ENCODE measurements around the gene ATP11A. TPM values are rescaled to one million over a fixed set of nuclear protein-coding genes. Genes with fewer than 3 reads are reported as not detected.
A peak's percentile ranks its signal among the peaks of the same experiment; 100 is the strongest.

Gene ATP11A
- total RNA-seq, 1 donor from 2014 or later, result 6.1 TPM

DNA sequence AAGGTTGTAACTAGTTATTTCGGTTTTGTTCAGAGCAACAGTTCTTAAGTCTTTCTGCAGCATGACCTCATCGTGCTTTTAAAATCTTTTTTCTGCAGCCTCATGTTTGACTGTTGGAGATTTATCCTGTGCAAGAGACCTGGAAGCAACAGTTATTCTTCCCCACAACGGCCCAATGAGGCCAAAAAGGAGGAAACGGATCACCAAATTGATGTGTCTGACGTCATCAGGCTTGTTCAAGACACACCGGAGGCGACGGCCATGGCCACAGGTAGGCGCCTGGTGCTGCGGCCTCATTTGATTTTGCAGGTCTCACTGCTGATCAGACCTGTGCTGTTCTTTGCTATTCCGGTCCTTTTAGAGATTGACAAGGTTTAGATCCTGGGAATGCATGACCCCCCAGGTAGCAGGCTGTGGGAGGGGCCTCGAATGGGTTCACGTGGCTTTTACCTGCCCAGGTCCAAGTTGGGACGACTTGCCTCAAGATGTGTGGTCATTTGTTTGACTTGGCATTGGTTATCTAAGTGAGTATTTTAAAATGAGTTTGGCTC is 212.3 kb downstream of the ATP11A start:
- FAIRE-seq (no peak), DNase-seq (ENCODE audit: low read depth) (peak; percentile 14)
- no peak for TF ChIP-seq CTCF (IDR thresholded peaks at IDR 0.05; ENCODE audit: insufficient read depth, low read length, severe bottlenecking)
- Histone ChIP-seq H3K36me3 (ENCODE audit: control insufficient read depth, insufficient read depth, low read length) (no peaks in the 10 kb centered on the region), H3K4me3 (ENCODE audit: low read depth, low read length) (no peak overlapping the region), H3K27me3 (ENCODE audit: control insufficient read depth, insufficient read depth, low read length) (no peaks in the 10 kb centered on the region)

DNA sequence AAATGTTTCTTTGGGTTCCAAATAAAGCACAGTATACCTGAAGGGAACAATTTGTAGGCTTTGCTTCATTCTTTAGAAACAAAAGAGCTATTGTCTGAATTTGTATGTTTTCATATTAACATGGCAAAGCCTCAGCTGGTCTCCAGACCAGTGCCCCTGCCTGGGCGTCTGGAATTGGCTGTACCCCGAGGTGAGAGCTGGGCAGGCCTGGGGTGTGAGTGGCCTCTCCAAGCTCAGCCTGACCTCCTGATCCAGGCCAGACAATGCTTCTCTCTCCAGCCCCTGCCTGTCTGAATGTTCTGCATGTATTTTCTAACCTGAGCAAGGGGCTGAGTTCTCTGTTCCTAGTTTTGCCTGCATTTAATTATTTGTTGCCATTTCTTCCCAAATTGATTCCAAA is 212.8 kb downstream of the ATP11A start:
- DNase-seq (ENCODE audit: low read depth) (no peak), FAIRE-seq (no peak)
- no peaks in the 10 kb centered on the region for H3K36me3 ChIP-seq (ENCODE audit: control insufficient read depth, insufficient read depth, low read length)
- TF ChIP-seq CTCF (IDR thresholded peaks at IDR 0.05; ENCODE audit: insufficient read depth, low read length, severe bottlenecking), result no peak
- H3K4me3 ChIP-seq (ENCODE audit: low read depth, low read length), result no peak overlapping the region
- H3K27me3 ChIP-seq (ENCODE audit: control insufficient read depth, insufficient read depth, low read length), result no peaks in the 10 kb centered on the region

- no peak overlapping the region for H3K4me3 ChIP-seq (ENCODE audit: low read depth, low read length)
- FAIRE-seq (no peak), DNase-seq (ENCODE audit: low read depth) (no peak)
- TF ChIP-seq CTCF (IDR thresholded peaks at IDR 0.05; ENCODE audit: insufficient read depth, low read length, severe bottlenecking), result no peak
- no peaks in the 10 kb centered on the region for H3K36me3 ChIP-seq (ENCODE audit: control insufficient read depth, insufficient read depth, low read length)
- no peaks in the 10 kb centered on the region for H3K27me3 ChIP-seq (ENCODE audit: control insufficient read depth, insufficient read depth, low read length)
Measured at GRCh38 chr13:112903071-112903577, 213.3 kb downstream of the ATP11A start.

DNA sequence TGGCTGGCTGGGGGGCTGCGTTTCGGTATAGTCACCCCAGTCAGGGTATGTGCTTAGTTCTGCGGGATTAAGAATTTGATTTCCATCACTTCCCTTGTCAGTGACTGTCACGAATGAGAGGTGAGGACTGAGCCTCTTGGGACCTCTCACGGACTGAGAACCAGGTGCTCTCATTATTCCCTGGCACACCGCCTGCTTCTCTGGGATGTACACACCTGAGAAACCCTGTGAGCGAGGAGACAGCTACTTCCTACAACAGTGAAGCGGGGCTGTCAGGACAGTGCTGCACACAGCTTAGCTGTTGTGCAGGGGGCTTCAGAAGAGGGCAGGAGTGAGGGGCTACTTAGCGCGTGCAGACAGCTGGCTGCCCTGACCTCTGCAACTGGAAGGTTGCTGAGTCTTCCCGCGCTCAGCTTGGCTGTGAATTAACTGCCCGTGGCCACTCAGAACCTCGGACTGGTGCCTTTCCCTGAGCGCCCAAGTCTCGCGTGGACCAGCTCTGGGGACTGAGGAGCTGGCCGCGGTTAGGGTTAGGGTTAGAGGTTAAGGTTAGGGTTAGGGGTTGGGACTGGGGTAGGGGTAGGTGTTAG is 213.9 kb downstream of the ATP11A start:
- H3K4me3 ChIP-seq (ENCODE audit: low read depth, low read length), result no peak overlapping the region
- no peaks in the 10 kb centered on the region for H3K27me3 ChIP-seq (ENCODE audit: control insufficient read depth, insufficient read depth, low read length)
- FAIRE-seq (no peak), DNase-seq (ENCODE audit: low read depth) (no peak)
- TF ChIP-seq CTCF (IDR thresholded peaks at IDR 0.05; ENCODE audit: insufficient read depth, low read length, severe bottlenecking), result no peak
- H3K36me3 ChIP-seq (ENCODE audit: control insufficient read depth, insufficient read depth, low read length), result no peaks in the 10 kb centered on the region

- no peaks in the 10 kb centered on the region for H3K27me3 ChIP-seq (ENCODE audit: control insufficient read depth, insufficient read depth, low read length)
- H3K36me3 ChIP-seq (ENCODE audit: control insufficient read depth, insufficient read depth, low read length), result no peaks in the 10 kb centered on the region
- H3K4me3 ChIP-seq (ENCODE audit: low read depth, low read length), result no peak overlapping the region
- no peak for DNase-seq (ENCODE audit: low read depth)
- no peak for FAIRE-seq
- TF ChIP-seq CTCF (IDR thresholded peaks at IDR 0.05; ENCODE audit: insufficient read depth, low read length, severe bottlenecking), result no peak
Measured at GRCh38 chr13:112904436-112904960, 214.7 kb downstream of the ATP11A start.
